Measurements from ENCODE around the gene MORN1.

DNA sequence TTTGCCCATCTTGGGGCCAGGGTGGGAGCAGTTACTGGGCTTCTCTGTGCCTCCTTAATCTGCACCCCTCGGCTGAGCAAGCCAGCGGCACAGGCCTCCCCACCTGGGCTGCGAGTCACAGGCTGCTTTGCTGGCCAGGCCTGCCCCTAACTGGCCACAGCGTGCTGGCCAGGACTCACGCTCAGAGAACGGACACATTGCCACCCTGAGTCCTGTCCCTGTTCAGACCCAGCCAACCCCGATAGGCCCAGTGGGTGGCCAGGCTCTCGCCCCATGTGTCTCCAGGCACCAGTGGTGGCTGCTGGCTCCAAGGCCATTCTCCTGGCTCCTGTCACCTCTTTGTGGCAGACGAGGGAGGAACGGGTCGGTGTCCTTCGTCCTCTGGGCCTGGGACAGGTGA, 61.3 kb downstream of the MORN1 start:
- TF ChIP-seq CTCF (conservative IDR thresholded peaks at IDR 0.05) (no peak), EZH2 (IDR thresholded peaks at IDR 0.05; ENCODE audit: low read depth) (no peak)
